ENCODE data around the gene ROR2. TPM values are rescaled to one million over a fixed set of nuclear protein-coding genes. Genes with fewer than 3 reads are reported as not detected.

Gene ROR2
- total and polyA plus RNA-seq, 2 of the 13 experiments (the other 11 are each of a cell fraction or from before 2014, with no cell fraction given): not detected

- TF ChIP-seq, protein P1, sequence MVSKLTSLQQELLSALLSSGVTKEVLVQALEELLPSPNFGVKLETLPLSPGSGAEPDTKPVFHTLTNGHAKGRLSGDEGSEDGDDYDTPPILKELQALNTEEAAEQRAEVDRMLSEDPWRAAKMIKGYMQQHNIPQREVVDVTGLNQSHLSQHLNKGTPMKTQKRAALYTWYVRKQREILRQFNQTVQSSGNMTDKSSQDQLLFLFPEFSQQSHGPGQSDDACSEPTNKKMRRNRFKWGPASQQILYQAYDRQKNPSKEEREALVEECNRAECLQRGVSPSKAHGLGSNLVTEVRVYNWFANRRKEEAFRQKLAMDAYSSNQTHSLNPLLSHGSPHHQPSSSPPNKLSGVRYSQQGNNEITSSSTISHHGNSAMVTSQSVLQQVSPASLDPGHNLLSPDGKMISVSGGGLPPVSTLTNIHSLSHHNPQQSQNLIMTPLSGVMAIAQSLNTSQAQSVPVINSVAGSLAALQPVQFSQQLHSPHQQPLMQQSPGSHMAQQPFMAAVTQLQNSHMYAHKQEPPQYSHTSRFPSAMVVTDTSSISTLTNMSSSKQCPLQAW (CRISPR knock-in tag; IDR thresholded peaks at IDR 0.05): no peak
- TF ChIP-seq ZNF496 (CRISPR knock-in tag; IDR thresholded peaks at IDR 0.05; ENCODE audit: insufficient replicate concordance) (no peak), REPIN1 (CRISPR knock-in tag; IDR thresholded peaks at IDR 0.05; ENCODE audit: borderline replicate concordance, low read depth) (no peak), ZNF883 (CRISPR knock-in tag; IDR thresholded peaks at IDR 0.05; ENCODE audit: not compliant biosample characterization) (no peak), POLR2G (IDR thresholded peaks at IDR 0.05; ENCODE audit: low read depth, low read length) (no peak)
- TF ChIP-seq, protein P2, sequence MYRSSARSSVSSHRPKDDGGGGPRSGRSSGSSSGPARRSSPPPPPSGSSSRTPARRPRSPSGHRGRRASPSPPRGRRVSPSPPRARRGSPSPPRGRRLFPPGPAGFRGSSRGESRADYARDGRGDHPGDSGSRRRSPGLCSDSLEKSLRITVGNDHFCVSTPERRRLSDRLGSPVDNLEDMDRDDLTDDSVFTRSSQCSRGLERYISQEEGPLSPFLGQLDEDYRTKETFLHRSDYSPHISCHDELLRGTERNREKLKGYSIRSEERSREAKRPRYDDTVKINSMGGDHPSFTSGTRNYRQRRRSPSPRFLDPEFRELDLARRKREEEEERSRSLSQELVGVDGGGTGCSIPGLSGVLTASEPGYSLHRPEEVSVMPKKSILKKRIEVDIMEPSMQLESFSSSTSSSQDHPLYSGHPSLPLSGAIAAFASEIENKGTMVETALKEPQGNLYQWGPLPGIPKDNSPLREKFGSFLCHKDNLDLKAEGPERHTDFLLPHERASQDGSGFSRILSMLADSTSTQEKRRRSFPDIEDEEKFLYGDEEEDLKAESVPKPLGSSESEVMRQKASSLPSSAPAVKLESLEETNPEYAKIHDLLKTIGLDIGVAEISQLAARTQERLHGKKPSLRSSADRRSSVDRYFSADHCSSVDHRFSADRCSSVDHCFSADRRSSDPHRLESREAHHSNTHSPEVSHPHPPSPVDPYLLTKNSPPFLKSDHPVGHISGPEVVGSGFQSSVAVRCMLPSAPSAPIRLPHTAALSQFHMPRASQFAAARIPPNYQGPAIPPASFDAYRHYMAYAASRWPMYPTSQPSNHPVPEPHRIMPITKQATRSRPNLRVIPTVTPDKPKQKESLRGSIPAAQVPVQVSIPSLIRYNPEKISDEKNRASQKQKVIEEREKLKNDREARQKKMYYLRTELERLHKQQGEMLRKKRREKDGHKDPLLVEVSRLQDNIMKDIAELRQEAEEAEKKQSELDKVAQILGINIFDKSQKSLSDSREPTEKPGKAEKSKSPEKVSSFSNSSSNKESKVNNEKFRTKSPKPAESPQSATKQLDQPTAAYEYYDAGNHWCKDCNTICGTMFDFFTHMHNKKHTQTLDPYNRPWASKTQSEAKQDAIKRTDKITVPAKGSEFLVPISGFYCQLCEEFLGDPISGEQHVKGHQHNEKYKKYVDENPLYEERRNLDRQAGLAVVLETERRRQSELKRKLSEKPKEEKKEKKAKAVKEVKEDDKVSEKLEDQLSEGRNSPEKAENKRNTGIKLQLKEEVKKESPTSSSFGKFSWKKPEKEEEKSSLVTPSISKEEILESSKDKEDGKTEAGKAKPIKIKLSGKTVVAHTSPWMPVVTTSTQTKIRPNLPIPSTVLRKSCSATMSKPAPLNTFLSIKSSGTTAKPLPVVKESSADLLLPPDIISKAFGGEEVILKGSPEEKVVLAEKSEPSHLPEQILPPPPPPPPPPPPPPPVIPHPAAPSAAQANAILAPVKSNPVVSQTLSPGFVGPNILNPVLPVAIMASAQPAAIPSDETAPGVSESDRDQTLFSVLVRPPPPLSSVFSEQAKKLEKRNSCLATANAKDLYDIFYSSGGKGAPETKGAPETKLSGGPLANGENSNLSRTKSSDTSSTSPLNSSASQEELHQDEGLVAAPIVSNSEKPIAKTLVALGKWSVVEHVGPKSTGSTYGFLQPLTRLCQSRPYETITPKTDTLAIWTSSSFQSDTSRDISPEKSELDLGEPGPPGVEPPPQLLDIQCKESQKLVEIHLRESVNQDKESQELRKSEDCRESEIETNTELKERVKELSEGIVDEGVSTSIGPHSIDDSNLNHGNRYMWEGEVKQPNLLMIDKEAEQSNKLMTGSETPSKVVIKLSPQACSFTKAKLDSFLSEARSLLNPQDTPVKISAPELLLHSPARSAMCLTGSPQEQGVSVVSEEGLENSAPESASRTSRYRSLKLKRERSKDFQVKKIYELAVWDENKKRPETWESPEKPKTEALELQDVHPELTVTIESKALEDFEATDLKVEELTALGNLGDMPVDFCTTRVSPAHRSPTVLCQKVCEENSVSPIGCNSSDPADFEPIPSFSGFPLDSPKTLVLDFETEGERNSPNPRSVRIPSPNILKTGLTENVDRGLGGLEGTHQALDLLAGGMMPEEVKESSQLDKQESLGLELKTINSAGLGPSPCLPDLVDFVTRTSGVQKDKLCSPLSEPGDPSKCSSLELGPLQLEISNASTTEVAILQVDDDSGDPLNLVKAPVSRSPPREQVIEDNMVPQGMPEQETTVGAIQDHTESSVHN (CRISPR knock-in tag; IDR thresholded peaks at IDR 0.05): no peak
Observed at GRCh38 chr9:91839926-91840465, 110.0 kb downstream of the ROR2 start (continued).
